ENCODE data around the gene RBMS3. TPM values are rescaled to one million over a fixed set of nuclear protein-coding genes. Genes with fewer than 3 reads are reported as not detected.

The RBMS3 gene
- total and polyA plus RNA-seq, 2 experiments from 2014 or later = 34.9 to 37.1 TPM

- Histone ChIP-seq H3K9me3 (ENCODE audit: low read depth) (no peaks in the 10 kb centered on the region), H2AFZ (no peak overlapping the region), H3K9me2 (replicated peaks; ENCODE audit: insufficient read depth) (no peaks in the 10 kb centered on the region), H3K4me3 (no peak overlapping the region), H3K4me1 (ENCODE audit: insufficient read depth) (peaks cover 39% of the 10 kb centered on the region), H3K27ac (no peak overlapping the region), H3K79me2 (no peaks in the 10 kb centered on the region), H3K27me3 (no peaks in the 10 kb centered on the region), H3K36me3 (replicated peaks; ENCODE audit: insufficient read depth, low read depth) (no peaks in the 10 kb centered on the region), H4K20me1 (ENCODE audit: insufficient read depth, poor library complexity, severe bottlenecking) (no peaks in the 10 kb centered on the region), H3K4me2 (no peak overlapping the region)
- 82% methylated on average over 2 of the region's 2 CpGs for WGBS (ENCODE audit: low lambda C conversion rate, missing lambda C conversion rate)
- DNase-seq (ENCODE audit: low spot score) = no peak
- TF ChIP-seq CTCF (IDR thresholded peaks at IDR 0.05; ENCODE audit: poor library complexity) (no peak), EZH2 (IDR thresholded peaks at IDR 0.05; ENCODE audit: borderline replicate concordance) (no peak)
These were observed 409.9 kb downstream of the RBMS3 start for GRCh38 chr3:29690686-29691353.

GRCh38 chr3:29693863-29694262, 413.0 kb downstream of the RBMS3 start:
- Histone ChIP-seq H4K20me1 (ENCODE audit: insufficient read depth, poor library complexity, severe bottlenecking) (no peaks in the 10 kb centered on the region), H3K9me3 (ENCODE audit: low read depth) (no peaks in the 10 kb centered on the region), H3K27me3 (no peaks in the 10 kb centered on the region), H3K4me1 (ENCODE audit: insufficient read depth) (peaks cover 29% of the 10 kb centered on the region), H3K27ac (peak overlapping the region; percentile 79), H3K36me3 (replicated peaks; ENCODE audit: insufficient read depth, low read depth) (no peaks in the 10 kb centered on the region), H2AFZ (no peak overlapping the region), H3K79me2 (no peaks in the 10 kb centered on the region), H3K9me2 (replicated peaks; ENCODE audit: insufficient read depth) (no peaks in the 10 kb centered on the region), H3K4me2 (peak overlapping the region; percentile 45), H3K4me3 (no peak overlapping the region)
- 18% methylated on average over 1 of the region's 1 CpG for WGBS (ENCODE audit: low lambda C conversion rate, missing lambda C conversion rate)
- no peak for TF ChIP-seq CTCF (IDR thresholded peaks at IDR 0.05; ENCODE audit: poor library complexity)
- TF ChIP-seq EZH2phosphoT487 (IDR thresholded peaks at IDR 0.05; ENCODE audit: low read depth, severe bottlenecking, unreplicated experiment) = no peak
- no peak for TF ChIP-seq EZH2 (IDR thresholded peaks at IDR 0.05; ENCODE audit: borderline replicate concordance)
- peak; percentile 30 for DNase-seq (ENCODE audit: low spot score)

- TF ChIP-seq CTCF (IDR thresholded peaks at IDR 0.05; ENCODE audit: poor library complexity) (no peak), EZH2 (IDR thresholded peaks at IDR 0.05; ENCODE audit: borderline replicate concordance) (no peak), EZH2phosphoT487 (IDR thresholded peaks at IDR 0.05; ENCODE audit: low read depth, severe bottlenecking, unreplicated experiment) (no peak)
- H3K79me2 ChIP-seq = no peaks in the 10 kb centered on the region
- peak overlapping the region; percentile 79 for H3K27ac ChIP-seq
- peak overlapping the region; percentile 45 for H3K4me2 ChIP-seq
- H4K20me1 ChIP-seq (ENCODE audit: insufficient read depth, poor library complexity, severe bottlenecking) = no peaks in the 10 kb centered on the region
- no peaks in the 10 kb centered on the region for H3K9me2 ChIP-seq (replicated peaks; ENCODE audit: insufficient read depth)
- DNase-seq (ENCODE audit: low spot score) = no peak
- no peak overlapping the region for H3K4me3 ChIP-seq
- H3K4me1 ChIP-seq (ENCODE audit: insufficient read depth) = peaks cover 29% of the 10 kb centered on the region
- no peaks in the 10 kb centered on the region for H3K9me3 ChIP-seq (ENCODE audit: low read depth)
- H3K27me3 ChIP-seq = no peaks in the 10 kb centered on the region
- no peaks in the 10 kb centered on the region for H3K36me3 ChIP-seq (replicated peaks; ENCODE audit: insufficient read depth, low read depth)
- no peak overlapping the region for H2AFZ ChIP-seq
- 52% methylated on average over 2 of the region's 2 CpGs for WGBS (ENCODE audit: low lambda C conversion rate, missing lambda C conversion rate)
These were observed 413.5 kb downstream of the RBMS3 start for GRCh38 chr3:29694331-29694730.

Data from hepatocyte (in vitro differentiated cells).